NCI-H2196 treated with DMSO at 0.1 percent for 48 hours (cell line): ENCODE measurements around the gene RASSF5.
"Not testable (repeated sequence)": the region's sequence is repeated elsewhere in the genome, so short reads cannot be mapped to it uniquely, and the experiment has no call there.

Experiments
- DNase-seq: peaks from one replicate; lab custom pipeline; 2025; ENCODE audit not compliant: unreplicated experiment; lab: John Stamatoyannopoulos, UW

The RASSF5 gene

GRCh38 chr1:206476591-206476990 lies 30.7 kb upstream of the RASSF5 start:
- DNase-seq: no peak

GRCh38 chr1:206477110-206477509 lies 30.2 kb upstream of the RASSF5 start:
- no peak for DNase-seq

GRCh38 chr1:206477581-206478380 lies 29.6 kb upstream of the RASSF5 start:
- DNase-seq: no peak

- no peak for DNase-seq
These were observed 28.6 kb upstream of the RASSF5 start for GRCh38 chr1:206478746-206479145.

GRCh38 chr1:206479183-206480125 lies 27.9 kb upstream of the RASSF5 start:
- DNase-seq: peak; percentile 23

GRCh38 chr1:206480211-206480610 lies 27.1 kb upstream of the RASSF5 start:
- DNase-seq: no peak

GRCh38 chr1:206482611-206483010 lies 24.7 kb upstream of the RASSF5 start:
- no peak for DNase-seq

- DNase-seq: not testable (repeated sequence)
These were observed 23.5 kb upstream of the RASSF5 start for GRCh38 chr1:206483864-206484263.

- DNase-seq: no peak
These were observed 22.4 kb upstream of the RASSF5 start for GRCh38 chr1:206484901-206485300.

GRCh38 chr1:206486995-206487788 lies 20.1 kb upstream of the RASSF5 start:
- DNase-seq: no peak

GRCh38 chr1:206487970-206488369 lies 19.4 kb upstream of the RASSF5 start:
- no peak for DNase-seq

GRCh38 chr1:206488466-206488865 lies 18.9 kb upstream of the RASSF5 start:
- no peak for DNase-seq

- peak; percentile 48 for DNase-seq
These were observed 17.2 kb upstream of the RASSF5 start for GRCh38 chr1:206489980-206490770.

GRCh38 chr1:206490771-206491405 lies 16.4 kb upstream of the RASSF5 start:
- no peak for DNase-seq

GRCh38 chr1:206491616-206492015 lies 15.7 kb upstream of the RASSF5 start:
- peak; percentile 19 for DNase-seq

- DNase-seq: no peak
These were observed 14.7 kb upstream of the RASSF5 start for GRCh38 chr1:206492589-206492988.

- DNase-seq: no peak
These were observed 14.1 kb upstream of the RASSF5 start for GRCh38 chr1:206493279-206493678.

GRCh38 chr1:206495011-206495461 lies 12.3 kb upstream of the RASSF5 start:
- no peak for DNase-seq

- DNase-seq: no peak
These were observed 11.8 kb upstream of the RASSF5 start for GRCh38 chr1:206495493-206496046.
